Endodermal cell (in vitro differentiated cells): ENCODE results near the gene TAMM41. TPM values are rescaled to one million over a fixed set of nuclear protein-coding genes. Genes with fewer than 3 reads are reported as not detected.

Source experiments
- DNase-seq: peaks from one replicate; pipeline ENCODE4 v3.0.0-alpha.2; 2017
- H3K27ac ChIP-seq: 2 replicates; pipeline ENCODE4 v1.5.1; 2013; ENCODE audit warnings: mild to moderate bottlenecking, low read depth, low read length, moderate library complexity
- H3K27me3 ChIP-seq: 2 replicates; pipeline ENCODE4 v1.6.1; 2013; ENCODE audit warnings: mild to moderate bottlenecking, low read length, moderate library complexity; ENCODE audit not compliant: insufficient read depth, control insufficient read depth, poor library complexity, severe bottlenecking
- H3K36me3 ChIP-seq: 2 replicates; pipeline ENCODE4 v1.7.0; 2013; ENCODE audit warnings: mild to moderate bottlenecking, low read length, moderate library complexity; ENCODE audit not compliant: control insufficient read depth, insufficient read depth
- H3K4me1 ChIP-seq: one replicate; pipeline ENCODE4 v1.7.0; 2013; ENCODE audit warnings: low read length; ENCODE audit not compliant: control insufficient read depth, insufficient read depth
- H3K4me3 ChIP-seq: 2 replicates; pipeline ENCODE4 v1.5.1; 2013; ENCODE audit warnings: mild to moderate bottlenecking, low read length, moderate library complexity
- H3K9ac ChIP-seq: 2 replicates; pipeline ENCODE4 v1.6.1; 2013; ENCODE audit warnings: mild to moderate bottlenecking, low read length, moderate library complexity; ENCODE audit not compliant: poor library complexity, severe bottlenecking; ENCODE audit errors: extremely low read depth
- H3K9me3 ChIP-seq: 2 replicates; pipeline ENCODE4 v1.6.1; 2013; ENCODE audit warnings: mild to moderate bottlenecking, low read length, moderate library complexity; ENCODE audit not compliant: control insufficient read depth
- H3K27ac Mint-ChIP-seq: 2 replicates; pipeline ENCODE4 v1.8.0; 2020; ENCODE audit warnings: mixed read lengths
- H3K27me3 Mint-ChIP-seq: 2 replicates; pipeline ENCODE4 v1.8.0; 2021; ENCODE audit warnings: mild to moderate bottlenecking, mixed read lengths; ENCODE audit not compliant: insufficient read depth
- H3K36me3 Mint-ChIP-seq: 2 replicates; pipeline ENCODE4 v1.8.0; 2020; ENCODE audit warnings: low read depth, mixed read lengths
- H3K4me1 Mint-ChIP-seq: 2 replicates; pipeline ENCODE4 v1.8.0; 2020; ENCODE audit warnings: mixed read lengths
- H3K4me3 Mint-ChIP-seq: 2 replicates; pipeline ENCODE4 v1.8.0; 2020; ENCODE audit warnings: mild to moderate bottlenecking, moderate library complexity, mixed read lengths
- H3K9me3 Mint-ChIP-seq: 2 replicates; pipeline ENCODE4 v1.8.0; 2020; ENCODE audit warnings: mild to moderate bottlenecking, mixed read lengths
- CTCF ChIP-seq: fragments of 200-600 bp; sonication (generic); conservative IDR thresholded peaks from 2 replicates; pipeline ENCODE4 v1.5.0; 2021; ENCODE audit warnings: antibody characterized with exemption, mild to moderate bottlenecking
- WGBS, 2 experiments: methylation state at CpG; one replicate each; pipeline versions ENCODE4 v1.1.5 to v1.1.7; 2013; ENCODE audit warnings: missing lambda C conversion rate in 2 of 2, mixed read lengths in 1 of 2; ENCODE audit not compliant: insufficient coverage in 1 of 2, insufficient read length in 1 of 2; 5-methylcytosine and 5-hydroxymethylcytosine counted together
- total RNA-seq, 2 donors: library from RNA; stranded (reverse); fragmentation: NEBNext Ultra II Directional in 1 of 2; extraction: Animal tissue kit (Norgen Biotek cat#: 25700) in 1 of 2; gene quantifications; 2 replicates in 1 of 2; 3 replicates in 1 of 2; pipeline ENCODE4 v1.2.1, GENCODE V29; 2021

The TAMM41 gene
- total RNA-seq, 2 donors from 2014 or later: 28.5 to 31.9 TPM

- 51% methylated on average over 2 of the region's 2 CpGs; no CpG with 5 or more reads in 1 of the 2 experiments for WGBS, 2 experiments
- Histone ChIP-seq H3K4me1 (no peaks in the 10 kb centered on the region), H3K36me3 (peaks cover 81% of the 10 kb centered on the region), H3K27me3 (no peaks in the 10 kb centered on the region), H3K9me3 (peaks cover 23% of the 10 kb centered on the region), H3K27ac (no peak overlapping the region), H3K9ac (no peak overlapping the region), H3K4me3 (no peak overlapping the region)
- peak; percentile 90 for TF ChIP-seq CTCF
- H3K4me1 Mint-ChIP-seq: no peaks in the 10 kb centered on the region
- H3K4me3 Mint-ChIP-seq: no peak overlapping the region
- H3K9me3 Mint-ChIP-seq: peaks cover 4% of the 10 kb centered on the region
- H3K27ac Mint-ChIP-seq: no peak overlapping the region
- no peaks in the 10 kb centered on the region for H3K27me3 Mint-ChIP-seq
- DNase-seq: peak; percentile 61
- H3K36me3 Mint-ChIP-seq: peaks cover 81% of the 10 kb centered on the region
Measured at GRCh38 chr3:11803977-11804892, 42.5 kb downstream of the TAMM41 start.

GRCh38 chr3:11799791-11800190, 46.9 kb downstream of the TAMM41 start:
- Mint-ChIP-seq H3K36me3 (peaks cover 77% of the 10 kb centered on the region), H3K4me3 (no peak overlapping the region), H3K27me3 (no peaks in the 10 kb centered on the region), H3K4me1 (peaks cover 5% of the 10 kb centered on the region), H3K27ac (no peak overlapping the region), H3K9me3 (peaks cover 4% of the 10 kb centered on the region)
- no peak for DNase-seq
- Histone ChIP-seq H3K4me1 (no peaks in the 10 kb centered on the region), H3K9me3 (peaks cover 23% of the 10 kb centered on the region), H3K27ac (no peak overlapping the region), H3K9ac (no peak overlapping the region), H3K27me3 (no peaks in the 10 kb centered on the region), H3K36me3 (peaks cover 79% of the 10 kb centered on the region), H3K4me3 (no peak overlapping the region)
- WGBS, 2 experiments: 89% methylated on average over 1 of the region's 1 CpG; no CpG with 5 or more reads in 1 of the 2 experiments
- TF ChIP-seq CTCF: no peak

GRCh38 chr3:11794927-11795326, 51.8 kb downstream of the TAMM41 start:
- peaks cover 5% of the 10 kb centered on the region for H3K9me3 ChIP-seq
- H3K9ac ChIP-seq: no peak overlapping the region
- H3K27me3 ChIP-seq: no peaks in the 10 kb centered on the region
- WGBS, 2 experiments: 93% methylated on average over 2 of the region's 2 CpGs
- no peaks in the 10 kb centered on the region for H3K4me1 ChIP-seq
- no peak for DNase-seq
- H3K27ac Mint-ChIP-seq: no peak overlapping the region
- no peak overlapping the region for H3K27ac ChIP-seq
- H3K4me3 Mint-ChIP-seq: no peak overlapping the region
- peaks cover 76% of the 10 kb centered on the region for H3K36me3 Mint-ChIP-seq
- TF ChIP-seq CTCF: no peak
- no peaks in the 10 kb centered on the region for H3K9me3 Mint-ChIP-seq
- no peaks in the 10 kb centered on the region for H3K27me3 Mint-ChIP-seq
- peaks cover 5% of the 10 kb centered on the region for H3K4me1 Mint-ChIP-seq
- H3K36me3 ChIP-seq: peaks cover 70% of the 10 kb centered on the region
- H3K4me3 ChIP-seq: no peak overlapping the region
